Parathyroid adenoma (tissue), 2 donors: Measurements from ENCODE around the gene SLC25A41.
A peak's percentile ranks its signal among the peaks of the same experiment; 100 is the strongest.

Experiments
- H2AFZ ChIP-seq: fragments of 300-600 bp; sonication (generic); one replicate; pipeline ENCODE4 v1.7.0; 2017; ENCODE audit warnings: antibody characterized with exemption, mild to moderate bottlenecking
- H3K27ac ChIP-seq: fragments of 300-600 bp; sonication (generic); one replicate; pipeline ENCODE4 v1.7.0; 2017
- H3K27me3 ChIP-seq: fragments of 300-600 bp; sonication (generic); one replicate; pipeline ENCODE4 v1.7.0; 2017; ENCODE audit warnings: low read length; ENCODE audit not compliant: control insufficient read depth, insufficient read depth
- H3K36me3 ChIP-seq: fragments of 300-600 bp; sonication (generic); one replicate; pipeline ENCODE4 v1.7.0; 2017; ENCODE audit warnings: low read length; ENCODE audit not compliant: control insufficient read depth, insufficient read depth
- H3K4me1 ChIP-seq: fragments of 300-600 bp; sonication (generic); one replicate; pipeline ENCODE4 v1.7.0; 2017; ENCODE audit warnings: control low read depth
- H3K4me2 ChIP-seq: fragments of 300-600 bp; sonication (generic); one replicate; pipeline ENCODE4 v1.7.0; 2017; ENCODE audit warnings: low read length
- H3K4me3 ChIP-seq: fragments of 300-600 bp; sonication (generic); one replicate; pipeline ENCODE4 v1.7.0; 2017; ENCODE audit warnings: low read depth, low read length
- H3K79me2 ChIP-seq: fragments of 300-600 bp; sonication (generic); one replicate; pipeline ENCODE4 v1.7.0; 2017; ENCODE audit warnings: control low read depth
- H3K9ac ChIP-seq: fragments of 300-600 bp; sonication (generic); one replicate; pipeline ENCODE4 v1.7.0; 2017; ENCODE audit warnings: mild to moderate bottlenecking
- H3K9me3 ChIP-seq: fragments of 300-600 bp; sonication (generic); one replicate; pipeline ENCODE4 v1.7.0; 2017; ENCODE audit warnings: low read length; ENCODE audit not compliant: control insufficient read depth
- CTCF ChIP-seq: fragments of 300-600 bp; sonication (generic); IDR thresholded peaks from one replicate; pipeline ENCODE4 v1.7.0; 2017; ENCODE audit warnings: antibody characterized with exemption, mild to moderate bottlenecking
- donor health status: primary hyperparathyroidism.

The SLC25A41 gene

DNA sequence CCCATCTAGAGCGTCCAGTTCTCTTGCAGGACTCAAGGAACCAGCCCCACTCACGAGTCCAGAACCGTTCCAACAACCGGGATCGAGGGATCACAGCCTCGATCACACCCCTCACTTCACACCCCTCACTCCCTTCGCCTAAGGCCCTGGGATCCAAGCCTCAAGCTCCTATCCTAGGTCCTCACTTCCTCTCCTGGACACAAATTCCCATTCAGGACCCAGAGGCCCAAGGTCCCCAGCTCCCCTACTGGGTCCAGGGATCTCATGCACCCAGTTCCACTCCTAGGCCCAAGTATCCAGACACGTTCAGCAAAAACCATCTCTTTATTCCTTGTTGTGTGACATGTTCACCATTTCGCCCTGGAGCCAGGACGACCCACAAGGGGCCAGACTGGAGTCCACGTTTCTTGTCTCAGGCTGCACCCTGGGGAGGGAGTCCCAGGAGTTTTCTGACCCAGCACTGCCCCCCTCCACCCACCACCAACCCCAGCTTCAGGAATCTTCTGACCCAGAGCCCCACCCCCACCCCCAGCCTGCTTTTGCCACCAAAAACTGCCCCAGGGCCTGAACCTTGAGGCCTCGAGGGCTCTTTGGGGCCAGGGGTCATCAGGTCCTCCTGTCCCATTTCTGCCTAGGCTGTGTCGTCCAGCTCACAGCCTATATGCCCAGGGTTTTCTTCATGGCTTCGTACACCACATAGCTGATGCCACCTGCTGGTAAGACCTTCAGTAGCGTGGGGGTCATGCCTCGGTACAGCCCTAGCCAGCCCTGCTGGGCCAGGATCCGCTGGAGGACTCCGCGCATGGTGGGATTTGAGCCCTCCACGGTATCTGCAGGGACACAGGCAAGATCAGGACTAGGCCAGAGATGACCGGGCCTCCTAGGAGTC, 7.6 kb downstream of the SLC25A41 start:
- Histone ChIP-seq H3K4me2 (peak overlapping the region; percentile 50), H3K27me3 (no peaks in the 10 kb centered on the region), H3K79me2 (peaks cover 22% of the 10 kb centered on the region), H3K4me1 (peaks cover 13% of the 10 kb centered on the region), H3K36me3 (no peaks in the 10 kb centered on the region), H3K27ac (peak overlapping the region; percentile 70), H2AFZ (peak overlapping the region; percentile 92), H3K9ac (no peak overlapping the region), H3K9me3 (no peaks in the 10 kb centered on the region), H3K4me3 (peak overlapping the region; percentile 43)
- TF ChIP-seq CTCF: no peak

GRCh38 chr19:6424939-6425731, 8.4 kb downstream of the SLC25A41 start:
- H3K4me1 ChIP-seq: peaks cover 13% of the 10 kb centered on the region
- no peaks in the 10 kb centered on the region for H3K27me3 ChIP-seq
- peaks cover 22% of the 10 kb centered on the region for H3K79me2 ChIP-seq
- peak overlapping the region; percentile 70 for H3K27ac ChIP-seq
- peak overlapping the region; percentile 92 for H2AFZ ChIP-seq
- H3K36me3 ChIP-seq: no peaks in the 10 kb centered on the region
- no peak for TF ChIP-seq CTCF
- peak overlapping the region; percentile 50 for H3K4me2 ChIP-seq
- H3K9me3 ChIP-seq: no peaks in the 10 kb centered on the region
- H3K4me3 ChIP-seq: peak overlapping the region; percentile 43
- H3K9ac ChIP-seq: no peak overlapping the region

GRCh38 chr19:6424195-6424938, 9.2 kb downstream of the SLC25A41 start, which contains the start of gene KHSRP:
Gene KHSRP (minus strand): TSS chr19:6424811. CDS start chr19:6424701, 110 bp downstream.
- H2AFZ ChIP-seq: peak within 1 kb of the TSS; percentile 92
- H3K9ac ChIP-seq: peak within 1 kb of the TSS; percentile 46
- H3K9me3 ChIP-seq: no peaks in the 10 kb centered on the region
- H3K36me3 ChIP-seq: no peaks in the 10 kb centered on the region
- H3K4me3 ChIP-seq: peak within 1 kb of the TSS; percentile 65
- H3K4me2 ChIP-seq: peak within 1 kb of the TSS; percentile 62
- TF ChIP-seq CTCF: no peak
- H3K27me3 ChIP-seq: no peaks in the 10 kb centered on the region
- peaks cover 13% of the 10 kb centered on the region for H3K4me1 ChIP-seq
- peak within 1 kb of the TSS; percentile 70 for H3K27ac ChIP-seq
- H3K79me2 ChIP-seq: peaks cover 22% of the 10 kb centered on the region

DNA sequence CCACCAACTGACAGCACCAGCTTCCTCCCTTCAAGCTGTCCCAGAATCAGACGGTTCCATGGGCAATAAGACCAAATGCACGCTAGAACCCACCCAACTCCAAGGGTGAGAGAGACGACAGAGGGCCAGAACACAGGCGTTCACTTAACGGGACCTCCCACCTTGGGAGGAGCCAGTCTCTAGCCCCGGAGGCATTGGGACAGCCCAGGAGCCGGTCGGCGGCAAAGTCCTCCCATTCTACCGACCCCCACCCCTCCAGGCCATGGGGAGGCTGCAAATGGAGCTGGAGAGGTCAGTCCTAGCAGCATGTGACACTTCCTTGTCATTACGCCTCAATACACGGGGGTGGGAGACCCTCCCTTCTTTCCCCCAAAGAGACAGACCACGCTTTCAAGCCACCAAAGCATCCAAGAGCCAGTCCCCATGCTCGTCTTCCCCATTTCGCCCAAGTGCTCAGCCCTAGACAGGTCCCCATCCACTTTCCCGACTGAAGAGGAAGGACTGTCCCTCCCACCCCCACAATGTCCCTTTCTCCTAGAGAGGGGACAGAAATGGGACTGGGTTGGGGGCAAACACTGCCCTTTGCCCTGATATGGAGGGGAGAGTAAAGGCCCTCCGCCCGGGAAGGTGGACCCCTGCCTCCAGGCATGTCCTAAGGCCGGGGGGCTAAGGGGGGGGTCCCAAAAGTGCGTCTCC, 9.9 kb downstream of the SLC25A41 start:
- Histone ChIP-seq H3K9ac (peak overlapping the region; percentile 46), H3K27ac (peak overlapping the region; percentile 51), H3K27me3 (no peaks in the 10 kb centered on the region), H2AFZ (no peak overlapping the region), H3K36me3 (no peaks in the 10 kb centered on the region), H3K4me3 (peak overlapping the region; percentile 65), H3K4me1 (peaks cover 13% of the 10 kb centered on the region), H3K79me2 (peaks cover 22% of the 10 kb centered on the region), H3K9me3 (no peaks in the 10 kb centered on the region), H3K4me2 (peak overlapping the region; percentile 62)
- no peak for TF ChIP-seq CTCF
